Stomach (tissue), 9 donors: ENCODE data around the gene G6PC1. TPM values are rescaled to one million over a fixed set of nuclear protein-coding genes. Genes with fewer than 3 reads are reported as not detected.

Experiments used
- DNase-seq, 2 donors: peaks; one replicate each; pipeline versions ENCODE4 v3.0.0 to v3.0.0-alpha.2; 2013 to 2019
- H3K27ac ChIP-seq, 5 donors: fragments of 200-600 bp in 4 of 5; sonication (generic) in 4 of 5; one replicate each; pipeline ENCODE4 v1.5.1; 2013 to 2019; ENCODE audit warnings: mild to moderate bottlenecking in 1 of 5, moderate library complexity in 1 of 5
- H3K27me3 ChIP-seq, 3 donors: fragments of 200-600 bp; sonication (generic); one replicate each; pipeline ENCODE4 v1.5.1; 2017 to 2019; ENCODE audit warnings: mixed run types in 1 of 3
- H3K36me3 ChIP-seq, 4 donors: fragments of 200-600 bp; sonication (generic); 1 replicate in 3 of 4; 2 replicates in 1 of 4; pipeline ENCODE4 v1.5.1; 2016 to 2019
- H3K4me1 ChIP-seq, 4 donors: fragments of 200-600 bp; sonication (generic); one replicate each; pipeline ENCODE4 v1.5.1; 2016 to 2019
- H3K4me3 ChIP-seq, 4 donors: fragments of 200-600 bp; sonication (generic) in 3 of 4; one replicate each; pipeline ENCODE4 v1.5.1; 2016 to 2019; ENCODE audit warnings: mild to moderate bottlenecking in 1 of 4
- H3K9me3 ChIP-seq, 4 donors: fragments of 200-600 bp; sonication (generic); one replicate each; pipeline ENCODE4 v1.5.1; 2016 to 2019
- EP300 ChIP-seq: sonication (generic); formaldehyde crosslinking; IDR thresholded peaks from one replicate; pipeline ENCODE4 v1.6.1; 2017; ENCODE audit warnings: antibody characterized with exemption
- POLR2A ChIP-seq, 4 donors: fragments of 450-650 bp; IDR thresholded peaks; one replicate each; pipeline ENCODE4 v1.6.1; 2016; ENCODE audit warnings: antibody characterized with exemption in 4 of 4, control low read depth in 2 of 4, mild to moderate bottlenecking in 1 of 4, moderate library complexity in 1 of 4
- POLR2AphosphoS5 ChIP-seq, 3 donors: sonication (generic); formaldehyde crosslinking; IDR thresholded peaks; one replicate each; pipeline ENCODE4 v1.6.1; 2016; ENCODE audit warnings: antibody characterized with exemption in 3 of 3
- WGBS, 5 donors: extraction: QIAGEN DNeasy Blood & Tissue Kit in 3 of 5; methylation state at CpG; one replicate each; pipeline versions ENCODE4 v1.1.5 to v1.1.7; 2013 to 2018; 5-methylcytosine and 5-hydroxymethylcytosine counted together
- intact Hi-C: fragments of 100-400 bp; cut with DNase I; formaldehyde crosslinking; loops from one replicate; pipeline ENCODE4 v1.15.1; 2023; ENCODE audit warnings: low total_unique reads
- polyA plus RNA-seq, 3 donors: library from polyadenylated mRNA; stranded (reverse); fragments of 200-250 nt; gene quantifications; one replicate each; pipeline ENCODE4 v1.2.3, GENCODE V29; 2013
- total RNA-seq, 5 donors: library from RNA; depleted of rRNA; stranded (reverse); fragments of >200 nt; gene quantifications; one replicate each; pipeline versions ENCODE4 v1.1.0 to v1.2.3, GENCODE V29; 2014 to 2016
- TF ChIP-seq, protein P1 (sequence below), 7 experiments: fragments of 450-650 bp in 4 of 7; fragments of 200-600 bp in 3 of 7; sonication (generic) in 3 of 7; IDR thresholded peaks; one replicate each; pipeline ENCODE4 v1.5.1; 2016 to 2019; ENCODE audit warnings: antibody characterized with exemption in 7 of 7, control low read depth in 2 of 7, mild to moderate bottlenecking in 1 of 7
- donor health status: healthy with polysubstance abuse.
- donor health status: Bipolar disorder and iron deficiency.
- donor health status: healthy.

G6PC1 gene
- total and polyA plus RNA-seq, 8 donors = 4.0 TPM; not detected in 7

DNA sequence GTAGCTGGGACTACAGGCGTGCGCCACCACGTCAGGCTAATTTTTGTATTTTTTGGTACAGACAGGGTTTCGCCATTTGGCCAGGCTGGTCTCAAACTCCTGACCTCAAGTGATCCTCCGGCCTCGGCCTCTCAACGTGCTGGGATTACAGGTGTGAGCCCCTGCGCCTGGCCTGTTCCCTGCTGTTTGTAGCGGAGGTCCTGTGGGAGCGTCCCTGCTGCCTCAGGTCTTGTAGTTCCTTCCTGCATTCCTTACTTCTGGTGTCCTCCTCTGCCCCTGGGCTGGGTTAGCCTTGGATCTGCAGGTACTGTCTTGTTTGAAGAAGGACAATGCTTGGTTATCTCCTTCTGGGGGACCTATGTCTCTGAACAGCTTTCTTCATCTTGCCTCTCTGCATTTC, 23.6 kb upstream of the G6PC1 start:
- Histone ChIP-seq H3K9me3 (no peaks in the 10 kb centered on the region), H3K27me3 (peaks cover 0 to 11% (median 0%) of the 10 kb centered on the region in 3 donors), H3K4me1 (peaks cover 0 to 8% (median 0%) of the 10 kb centered on the region in 4 donors), H3K36me3 (peaks cover 0 to 16% (median 3%) of the 10 kb centered on the region in 4 donors), H3K27ac (peak overlapping the region in 4 of 5 donors; percentile 31 to 46 (median 39)), H3K4me3 (peak overlapping the region in 1 of 4 donors; percentile 22)
- intact Hi-C loops = no loop called here
- DNase-seq = no peak
- TF ChIP-seq, protein P1, sequence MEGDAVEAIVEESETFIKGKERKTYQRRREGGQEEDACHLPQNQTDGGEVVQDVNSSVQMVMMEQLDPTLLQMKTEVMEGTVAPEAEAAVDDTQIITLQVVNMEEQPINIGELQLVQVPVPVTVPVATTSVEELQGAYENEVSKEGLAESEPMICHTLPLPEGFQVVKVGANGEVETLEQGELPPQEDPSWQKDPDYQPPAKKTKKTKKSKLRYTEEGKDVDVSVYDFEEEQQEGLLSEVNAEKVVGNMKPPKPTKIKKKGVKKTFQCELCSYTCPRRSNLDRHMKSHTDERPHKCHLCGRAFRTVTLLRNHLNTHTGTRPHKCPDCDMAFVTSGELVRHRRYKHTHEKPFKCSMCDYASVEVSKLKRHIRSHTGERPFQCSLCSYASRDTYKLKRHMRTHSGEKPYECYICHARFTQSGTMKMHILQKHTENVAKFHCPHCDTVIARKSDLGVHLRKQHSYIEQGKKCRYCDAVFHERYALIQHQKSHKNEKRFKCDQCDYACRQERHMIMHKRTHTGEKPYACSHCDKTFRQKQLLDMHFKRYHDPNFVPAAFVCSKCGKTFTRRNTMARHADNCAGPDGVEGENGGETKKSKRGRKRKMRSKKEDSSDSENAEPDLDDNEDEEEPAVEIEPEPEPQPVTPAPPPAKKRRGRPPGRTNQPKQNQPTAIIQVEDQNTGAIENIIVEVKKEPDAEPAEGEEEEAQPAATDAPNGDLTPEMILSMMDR (IDR thresholded peaks at IDR 0.05) = no peak
- no peak for TF ChIP-seq POLR2AphosphoS5 (IDR thresholded peaks at IDR 0.05)
- no peak for TF ChIP-seq EP300
- TF ChIP-seq POLR2A (IDR thresholded peaks at IDR 0.05) = no peak
- WGBS, 5 donors = 90 to 94% (median 92%) methylated on average over 10 of the region's 10 CpGs

DNA sequence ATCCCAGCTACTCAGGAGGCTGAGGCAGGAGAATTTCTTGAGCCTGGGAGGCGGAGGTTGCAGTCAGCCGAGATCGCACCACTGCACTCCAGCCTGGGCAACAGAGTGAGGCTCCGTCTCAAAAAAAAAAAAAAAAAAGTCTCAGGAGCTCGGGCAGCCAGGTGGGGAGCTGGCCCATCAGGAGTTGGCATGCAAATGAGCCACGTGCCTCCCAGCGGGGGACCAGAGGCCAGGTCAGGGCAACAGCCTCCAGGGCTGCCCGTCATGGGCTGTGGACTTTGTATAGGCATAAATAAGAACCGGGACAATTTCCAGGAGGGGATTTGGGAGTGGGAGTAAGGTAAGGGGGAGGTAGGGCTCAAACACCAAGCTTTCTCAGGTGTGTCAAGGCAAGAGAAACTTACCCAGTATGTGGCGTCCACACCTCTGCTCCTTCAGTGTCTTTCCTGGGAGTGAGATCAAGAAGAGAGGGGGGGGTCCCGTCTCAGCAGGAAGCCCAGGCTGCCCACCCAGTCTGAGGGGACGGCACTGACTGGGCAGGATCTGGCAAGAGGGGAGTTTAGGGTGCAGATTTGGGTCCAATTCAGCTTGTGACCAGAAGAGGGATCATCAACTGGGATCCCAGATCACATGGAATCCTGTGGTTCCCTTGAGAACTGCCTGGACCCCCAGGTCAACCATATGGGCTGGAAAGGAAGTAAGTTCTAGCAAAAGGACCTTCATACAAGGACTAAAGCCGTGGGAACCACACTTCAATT, 22.3 kb upstream of the G6PC1 start:
- 27 to 54% (median 37%) methylated on average over 12 to 13 of the region's 13 CpGs for WGBS, 5 donors
- peak; percentile 56 to 81 for DNase-seq
- H3K36me3 ChIP-seq = peaks cover 0 to 3% (median 0%) of the 10 kb centered on the region in 4 donors
- peak overlapping the region in 1 of 4 donors; percentile 22 for H3K4me3 ChIP-seq
- peak overlapping the region in 4 of 5 donors; percentile 31 to 54 (median 40) for H3K27ac ChIP-seq
- H3K27me3 ChIP-seq = peaks cover 0 to 7% (median 0%) of the 10 kb centered on the region in 3 donors
- no peaks in the 10 kb centered on the region for H3K9me3 ChIP-seq
- peaks cover 0 to 8% (median 0%) of the 10 kb centered on the region in 4 donors for H3K4me1 ChIP-seq
- no peak for TF ChIP-seq EP300
- no peak for TF ChIP-seq POLR2A (IDR thresholded peaks at IDR 0.05)
- no peak for TF ChIP-seq POLR2AphosphoS5 (IDR thresholded peaks at IDR 0.05)
- TF ChIP-seq, protein P1 (IDR thresholded peaks at IDR 0.05) = no peak
- intact Hi-C loops = no loop called here

DNA sequence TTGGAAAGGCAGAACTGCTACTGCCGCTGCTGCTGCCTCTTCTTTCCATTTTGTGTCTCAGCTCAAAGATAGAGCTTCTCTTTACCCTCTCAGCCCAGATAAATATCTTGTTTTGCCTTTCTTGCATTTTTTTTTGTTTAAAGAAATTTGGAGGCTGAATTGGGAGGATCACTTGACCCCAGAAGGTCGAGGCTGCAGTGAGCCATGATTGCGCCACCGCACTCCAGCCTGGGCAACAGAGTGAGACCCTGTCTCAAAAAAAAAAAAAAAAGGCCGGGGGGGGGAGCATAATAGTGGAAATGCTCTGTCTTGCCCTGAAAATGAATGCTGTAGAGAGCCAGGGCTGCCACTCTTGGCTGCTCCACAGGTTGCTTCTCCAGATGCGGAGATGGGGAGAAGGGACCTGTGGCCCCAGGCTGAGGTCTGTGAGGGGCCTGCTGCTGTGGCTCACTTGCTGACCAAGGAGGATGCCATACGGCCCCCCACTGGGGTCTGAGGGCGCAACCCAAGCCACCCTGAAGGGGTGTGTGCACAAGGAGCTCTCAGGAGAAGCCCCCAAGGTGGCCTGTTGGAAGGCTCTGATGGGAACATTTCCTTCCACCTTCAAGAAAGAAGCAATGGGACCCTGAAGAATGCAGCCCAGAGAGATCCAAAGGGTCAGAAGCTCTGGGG, 21.5 kb upstream of the G6PC1 start:
- Histone ChIP-seq H3K4me1 (peaks cover 0 to 8% (median 0%) of the 10 kb centered on the region in 4 donors), H3K27ac (peak overlapping the region in 2 of 5 donors; percentile 31 to 54), H3K4me3 (no peak overlapping the region), H3K27me3 (peaks cover 0 to 7% (median 0%) of the 10 kb centered on the region in 3 donors), H3K9me3 (no peaks in the 10 kb centered on the region), H3K36me3 (no peaks in the 10 kb centered on the region)
- no peak for TF ChIP-seq POLR2AphosphoS5 (IDR thresholded peaks at IDR 0.05)
- TF ChIP-seq, protein P1 (IDR thresholded peaks at IDR 0.05) = no peak
- no peak for TF ChIP-seq POLR2A (IDR thresholded peaks at IDR 0.05)
- no peak for TF ChIP-seq EP300
- intact Hi-C loops = no loop called here
- 80 to 87% (median 83%) methylated on average over 7 to 8 of the region's 8 CpGs for WGBS, 5 donors
- no peak for DNase-seq

DNA sequence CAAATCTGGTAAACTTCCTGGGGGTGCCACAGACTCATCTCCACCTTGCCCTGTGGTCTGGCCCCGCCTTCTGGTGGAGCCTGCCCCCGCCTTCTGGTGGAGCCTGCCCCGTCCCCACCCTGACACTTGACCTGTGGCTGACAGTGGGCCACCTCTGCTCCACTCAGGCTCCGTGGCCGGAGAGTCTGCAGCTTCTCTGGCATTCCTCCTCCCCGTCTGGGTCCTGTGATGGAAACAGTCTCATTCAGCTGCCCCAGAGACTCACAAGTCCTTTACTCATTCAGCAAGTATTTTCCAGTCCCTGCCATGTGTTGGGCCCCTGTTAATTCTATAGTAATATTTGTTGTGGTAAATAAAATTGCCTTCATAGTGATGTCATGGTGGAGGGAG, 21.0 kb upstream of the G6PC1 start:
- WGBS, 5 donors = 51 to 69% (median 61%) methylated on average over 6 of the region's 6 CpGs
- H3K36me3 ChIP-seq = no peaks in the 10 kb centered on the region
- H3K4me3 ChIP-seq = no peak overlapping the region
- H3K27me3 ChIP-seq = peaks cover 0 to 7% (median 0%) of the 10 kb centered on the region in 3 donors
- TF ChIP-seq, protein P1 (IDR thresholded peaks at IDR 0.05) = no peak
- TF ChIP-seq POLR2AphosphoS5 (IDR thresholded peaks at IDR 0.05) = no peak
- no peak for TF ChIP-seq EP300
- TF ChIP-seq POLR2A (IDR thresholded peaks at IDR 0.05) = no peak
- no peak for DNase-seq
- intact Hi-C loops = no loop called here
- peaks cover 0 to 8% (median 0%) of the 10 kb centered on the region in 4 donors for H3K4me1 ChIP-seq
- H3K9me3 ChIP-seq = no peaks in the 10 kb centered on the region
- peak overlapping the region in 1 of 5 donors; percentile 8 for H3K27ac ChIP-seq
